AG10803 (cell line): ENCODE results near the gene ASB18.

Experiments
- DNase-seq: peaks from one replicate; pipeline ENCODE4 v3.0.0; 2010; ENCODE audit warnings: low read depth
- H3K4me3 ChIP-seq: 2 replicates; pipeline ENCODE4 v1.5.1; 2011; ENCODE audit warnings: mild to moderate bottlenecking, low read length, control low read depth
- TF ChIP-seq, protein P1 (sequence below): conservative IDR thresholded peaks from 2 replicates; pipeline ENCODE4 v1.5.1; 2011; ENCODE audit warnings: mild to moderate bottlenecking, low read length, control low read depth, inconsistent platforms

The ASB18 gene

DNA sequence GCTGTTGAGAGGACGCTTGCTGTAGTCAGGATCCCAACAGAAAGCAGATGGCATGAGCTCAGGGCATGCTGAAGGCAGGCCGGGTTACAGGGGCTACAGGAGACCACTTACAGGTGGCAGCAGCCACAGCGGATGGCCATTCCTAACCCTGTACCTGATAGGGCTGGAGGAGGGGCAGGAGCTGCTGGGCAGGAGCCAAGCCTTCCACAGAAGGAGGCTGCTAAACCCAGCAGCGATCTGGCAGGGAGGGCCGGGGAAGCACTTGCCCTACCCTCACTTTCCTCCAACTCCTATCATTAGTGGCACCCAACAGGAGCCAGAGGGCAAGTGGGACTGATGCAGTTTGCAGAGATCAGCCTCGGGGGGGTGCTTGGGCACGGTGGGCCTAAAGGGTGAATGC, 2.0 kb downstream of the ASB18 start:
- H3K4me3 ChIP-seq, result no peak overlapping the region
- no peak for DNase-seq
- TF ChIP-seq, protein P1, sequence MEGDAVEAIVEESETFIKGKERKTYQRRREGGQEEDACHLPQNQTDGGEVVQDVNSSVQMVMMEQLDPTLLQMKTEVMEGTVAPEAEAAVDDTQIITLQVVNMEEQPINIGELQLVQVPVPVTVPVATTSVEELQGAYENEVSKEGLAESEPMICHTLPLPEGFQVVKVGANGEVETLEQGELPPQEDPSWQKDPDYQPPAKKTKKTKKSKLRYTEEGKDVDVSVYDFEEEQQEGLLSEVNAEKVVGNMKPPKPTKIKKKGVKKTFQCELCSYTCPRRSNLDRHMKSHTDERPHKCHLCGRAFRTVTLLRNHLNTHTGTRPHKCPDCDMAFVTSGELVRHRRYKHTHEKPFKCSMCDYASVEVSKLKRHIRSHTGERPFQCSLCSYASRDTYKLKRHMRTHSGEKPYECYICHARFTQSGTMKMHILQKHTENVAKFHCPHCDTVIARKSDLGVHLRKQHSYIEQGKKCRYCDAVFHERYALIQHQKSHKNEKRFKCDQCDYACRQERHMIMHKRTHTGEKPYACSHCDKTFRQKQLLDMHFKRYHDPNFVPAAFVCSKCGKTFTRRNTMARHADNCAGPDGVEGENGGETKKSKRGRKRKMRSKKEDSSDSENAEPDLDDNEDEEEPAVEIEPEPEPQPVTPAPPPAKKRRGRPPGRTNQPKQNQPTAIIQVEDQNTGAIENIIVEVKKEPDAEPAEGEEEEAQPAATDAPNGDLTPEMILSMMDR, result no peak

GRCh38 chr2:236261452-236261851, 2.8 kb downstream of the ASB18 start:
- no peak overlapping the region for H3K4me3 ChIP-seq
- TF ChIP-seq, protein P1, result no peak
- DNase-seq, result no peak

GRCh38 chr2:236259371-236259770, 4.8 kb downstream of the ASB18 start:
- no peak for DNase-seq
- TF ChIP-seq, protein P1, result no peak
- H3K4me3 ChIP-seq, result no peak overlapping the region

DNA sequence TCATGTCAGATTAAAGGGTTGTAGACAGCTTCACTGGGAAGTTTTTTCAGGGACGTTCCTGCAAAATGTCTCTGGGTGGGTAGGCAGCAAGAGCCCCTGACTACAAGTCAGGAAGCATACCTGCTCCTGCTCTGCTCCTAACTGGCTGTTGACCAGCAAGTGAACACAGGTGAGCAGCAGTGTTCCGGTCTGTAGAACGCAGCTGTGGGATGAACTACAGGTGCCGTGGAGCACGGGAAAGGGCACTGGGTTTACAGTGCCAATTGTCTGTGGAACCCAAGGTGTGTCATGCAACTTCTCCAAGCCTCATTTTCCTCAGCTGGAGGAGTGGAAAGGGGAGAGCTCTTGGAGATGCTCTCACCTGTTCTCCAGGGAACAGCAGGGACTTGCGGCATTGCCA, 6.6 kb downstream of the ASB18 start:
- DNase-seq, result no peak
- no peak overlapping the region for H3K4me3 ChIP-seq
- TF ChIP-seq, protein P1, result no peak

DNA sequence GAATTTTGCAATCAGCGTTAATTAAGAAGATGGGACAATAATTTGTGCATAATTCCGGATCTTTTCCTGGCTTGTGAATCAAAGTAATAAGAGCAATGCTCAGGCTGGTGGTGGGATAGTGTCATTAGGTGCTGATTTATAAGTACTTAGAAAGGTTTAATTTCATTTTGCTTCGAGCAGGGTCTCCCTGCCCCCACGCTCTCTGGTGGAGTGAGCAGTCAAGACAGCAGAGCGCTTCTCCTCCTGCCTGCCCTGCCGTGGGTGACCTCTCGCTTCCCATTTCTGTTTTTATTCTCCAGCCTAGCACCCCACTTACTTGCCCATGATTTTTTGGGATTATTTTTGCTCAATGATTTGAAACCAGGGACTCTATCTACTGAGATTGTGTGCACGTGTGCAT, 7.1 kb downstream of the ASB18 start:
- no peak overlapping the region for H3K4me3 ChIP-seq
- TF ChIP-seq, protein P1, result no peak
- no peak for DNase-seq

- no peak for DNase-seq
- TF ChIP-seq, protein P1, result no peak
These were observed 7.7 kb downstream of the ASB18 start for GRCh38 chr2:236256366-236256985.

DNA sequence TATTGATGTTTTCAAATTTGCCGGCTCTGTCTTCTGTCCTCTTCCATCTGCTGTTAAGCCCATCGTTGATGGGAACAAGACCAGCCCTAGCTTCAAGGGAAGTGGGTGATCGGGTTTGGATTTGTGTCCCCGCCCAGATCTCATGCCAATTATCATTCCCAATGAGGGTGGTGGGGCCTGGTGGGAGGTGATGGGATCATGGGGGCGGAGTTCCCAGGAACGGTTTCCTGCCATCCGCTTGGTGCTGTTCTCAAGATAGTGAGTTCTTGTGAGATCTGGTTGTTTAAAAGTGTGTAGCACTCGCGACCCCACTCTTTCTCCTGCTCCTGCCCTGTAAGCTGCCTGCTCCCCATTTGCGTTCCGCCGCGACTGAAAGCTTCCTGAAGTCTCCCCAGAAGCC, 9.5 kb downstream of the ASB18 start:
- TF ChIP-seq, protein P1, result no peak
- no peak overlapping the region for H3K4me3 ChIP-seq
- no peak for DNase-seq

More at GRCh38 chr2:236256366-236256985, 7.7 kb downstream of the ASB18 start:
- no peak overlapping the region for H3K4me3 ChIP-seq
